Measurements from ENCODE around the gene ARL14EP.

ARL14EP gene

DNA sequence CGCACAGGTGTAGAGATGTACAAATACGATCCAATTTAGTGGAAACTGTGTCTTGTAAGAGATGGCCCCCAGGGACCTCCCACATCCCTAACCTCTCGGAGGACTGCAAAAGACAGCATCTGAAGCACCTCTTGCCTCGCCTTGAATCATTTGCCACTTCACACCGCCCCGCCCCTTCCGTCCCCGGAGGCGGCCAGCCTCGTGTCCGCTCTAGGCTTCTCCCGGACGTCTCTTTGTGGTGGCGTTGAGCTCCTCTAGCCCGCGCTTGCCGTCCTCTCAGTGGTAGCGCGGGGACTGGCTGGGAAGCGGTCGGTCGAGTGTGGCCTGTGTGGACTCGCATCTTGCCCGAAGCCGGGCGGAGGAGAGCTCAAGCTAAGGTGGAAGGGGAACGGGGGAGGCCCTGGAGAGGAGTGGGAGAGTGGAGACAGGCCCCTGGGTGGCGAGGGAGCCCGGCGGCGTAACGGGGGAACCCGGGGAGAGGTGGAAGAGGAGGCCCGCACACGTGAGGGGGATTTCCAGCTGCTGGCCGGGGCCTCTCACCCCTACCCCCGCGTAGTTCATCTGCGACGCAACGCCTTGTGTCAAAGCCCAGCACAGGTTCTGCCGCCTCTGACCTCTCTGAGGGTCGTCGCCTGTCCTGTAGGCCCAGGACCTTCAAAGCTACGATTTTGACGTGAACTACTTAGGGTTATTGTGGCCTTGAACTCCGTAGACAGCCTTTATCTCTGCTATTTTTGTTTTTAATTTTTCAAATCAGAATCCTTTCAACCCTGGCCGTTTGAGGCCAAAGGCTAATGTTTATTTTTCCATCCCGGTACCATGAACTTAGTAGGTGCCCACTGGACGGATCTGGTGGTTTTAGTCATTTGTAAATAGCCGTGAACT, at the start of gene ARL14EP:
TSS of gene ARL14EP (plus strand) at position 279 of the 885 bp plus-strand sequence. CDS start 7,845 bp downstream, outside the sequence.
- peak; percentile 96 for DNase-seq

DNA sequence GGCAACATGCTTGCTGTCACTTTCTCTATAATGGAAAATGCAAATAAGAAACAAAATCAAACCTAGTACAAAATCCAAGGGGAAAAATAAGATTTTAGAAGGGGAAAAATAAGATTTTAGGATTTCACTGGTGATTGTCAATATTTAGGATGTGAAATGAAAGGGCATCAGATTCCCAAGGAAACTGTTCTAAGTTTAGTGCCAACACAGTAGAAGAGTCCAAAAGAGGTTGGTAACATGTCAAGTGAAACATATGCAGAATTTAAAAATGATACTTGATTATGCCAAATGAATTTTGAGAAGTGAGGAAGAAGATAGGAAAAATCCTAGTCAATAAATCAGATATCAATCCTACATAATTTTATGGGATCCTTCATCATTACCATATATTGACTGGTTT, 45.7 kb upstream of the ARL14EP start:
- no peak for DNase-seq

GRCh38 chr11:30279796-30280195, 43.1 kb upstream of the ARL14EP start:
- no peak for DNase-seq

GRCh38 chr11:30281476-30282288, 41.2 kb upstream of the ARL14EP start:
- no peak for DNase-seq

GRCh38 chr11:30282289-30282631, 40.6 kb upstream of the ARL14EP start:
- DNase-seq = no peak

GRCh38 chr11:30284836-30285235, 38.1 kb upstream of the ARL14EP start:
- DNase-seq = no peak

DNA sequence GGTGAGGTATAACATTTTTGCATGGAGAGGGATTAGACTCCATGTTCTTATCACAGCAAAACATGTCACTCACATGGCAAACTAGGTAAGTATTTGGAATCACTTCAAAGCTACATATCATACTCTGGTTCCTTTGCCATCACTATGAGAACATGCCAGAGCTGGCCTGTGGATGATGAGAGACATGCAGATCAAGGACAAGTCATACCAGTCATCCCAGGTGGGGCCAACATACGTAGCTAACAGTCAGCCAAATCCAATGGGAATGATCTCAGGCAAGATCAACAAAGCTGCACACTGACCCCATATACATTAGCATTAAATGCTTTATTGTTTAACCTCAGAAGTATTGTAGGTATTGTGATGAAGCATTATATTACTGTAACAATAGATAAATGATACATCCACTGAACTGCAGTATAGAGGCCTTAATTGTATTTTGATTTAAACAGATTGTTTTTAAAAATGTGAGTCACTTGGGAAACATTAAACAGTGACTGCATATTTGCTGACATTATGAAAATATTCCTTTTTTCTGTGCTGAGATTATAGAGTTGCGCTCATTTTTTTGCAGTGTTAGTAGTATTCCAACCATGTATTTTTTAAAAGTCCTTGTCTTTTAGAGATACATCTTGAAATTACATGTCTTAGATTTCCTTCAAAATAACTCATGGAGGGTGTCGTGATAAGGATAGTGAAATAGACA, 37.3 kb upstream of the ARL14EP start:
- no peak for DNase-seq

DNA sequence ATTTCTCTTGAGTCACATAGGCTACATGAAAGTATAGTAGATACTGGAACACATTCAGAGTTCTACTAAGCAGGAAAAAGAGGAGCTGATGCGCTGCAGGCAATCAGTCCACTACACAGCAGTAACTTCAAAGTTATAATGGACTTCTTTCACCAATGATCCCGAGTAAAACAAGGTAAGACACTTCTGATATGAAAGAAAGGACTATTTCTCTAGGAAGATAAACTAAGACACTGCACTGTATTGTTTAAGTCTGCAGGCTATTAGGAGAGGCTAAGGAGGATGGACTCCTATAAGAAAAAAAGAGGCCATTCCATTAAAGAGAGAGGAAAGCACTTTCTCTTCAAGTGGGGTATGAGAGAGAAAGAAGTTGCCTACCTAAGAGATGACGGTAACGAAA, 31.6 kb upstream of the ARL14EP start:
- DNase-seq = no peak

DNA sequence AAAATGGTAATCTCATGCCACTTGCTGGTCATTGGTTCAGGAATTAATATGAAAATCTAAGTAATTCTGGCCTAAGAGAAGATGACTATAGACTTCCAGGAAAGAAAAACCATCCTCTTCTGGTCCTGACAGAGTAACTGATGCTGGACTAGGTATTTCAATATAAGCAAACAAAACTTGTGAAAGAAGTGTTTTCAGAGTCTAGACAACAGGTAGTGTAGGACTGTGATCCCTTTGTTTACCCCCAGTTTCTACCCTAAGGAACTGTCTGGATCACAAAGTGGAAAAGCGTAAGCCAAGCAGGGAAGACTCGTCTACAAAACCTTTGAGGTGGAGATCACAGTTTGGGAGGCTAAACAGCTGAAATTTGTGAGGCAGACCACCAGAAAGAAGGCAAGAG, 30.4 kb upstream of the ARL14EP start:
- no peak for DNase-seq

- DNase-seq = no peak
These were observed 27.6 kb upstream of the ARL14EP start for GRCh38 chr11:30295178-30295885.

GRCh38 chr11:30304620-30305019, 18.3 kb upstream of the ARL14EP start:
- no peak for DNase-seq

DNA sequence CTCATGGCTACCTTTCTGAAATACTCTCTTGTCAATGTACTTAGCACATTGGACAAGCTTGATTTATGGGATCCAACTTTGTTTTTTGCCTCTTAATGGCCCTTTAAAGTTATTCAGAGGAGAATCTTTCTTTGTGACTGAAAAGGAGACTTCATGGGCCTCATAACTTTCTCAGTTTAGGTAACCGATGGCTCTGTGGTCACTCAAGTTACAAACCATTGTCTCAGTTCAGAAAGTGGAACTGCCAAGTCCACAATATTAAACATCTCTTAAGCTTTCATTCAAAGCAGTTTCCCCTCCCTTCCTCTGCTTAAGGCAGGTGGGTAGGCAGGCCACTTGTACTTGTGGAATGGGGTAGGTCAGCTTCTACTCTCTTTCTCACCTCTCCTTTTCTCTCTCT, 12.3 kb upstream of the ARL14EP start:
- no peak for DNase-seq

DNA sequence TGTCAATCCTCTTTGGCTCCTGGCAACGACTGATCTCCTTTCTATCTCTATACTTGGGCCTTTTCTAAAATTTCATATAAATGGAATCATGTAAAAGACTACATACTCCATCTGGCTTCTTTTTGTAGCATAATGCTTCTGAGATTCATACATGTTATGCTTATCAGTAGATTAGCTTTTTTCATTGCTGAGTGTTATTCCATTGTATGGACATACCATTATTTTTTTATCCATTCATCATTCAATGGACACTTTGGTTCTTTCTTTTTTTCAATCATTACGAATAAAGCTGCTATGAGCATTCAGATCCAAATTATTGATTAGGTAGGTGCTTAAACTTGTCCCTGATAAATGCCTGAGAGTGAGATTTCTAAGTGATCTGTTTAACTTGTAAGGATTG, 11.7 kb upstream of the ARL14EP start:
- no peak for DNase-seq

- DNase-seq = no peak
These were observed 10.7 kb upstream of the ARL14EP start for GRCh38 chr11:30312243-30312642.

DNA sequence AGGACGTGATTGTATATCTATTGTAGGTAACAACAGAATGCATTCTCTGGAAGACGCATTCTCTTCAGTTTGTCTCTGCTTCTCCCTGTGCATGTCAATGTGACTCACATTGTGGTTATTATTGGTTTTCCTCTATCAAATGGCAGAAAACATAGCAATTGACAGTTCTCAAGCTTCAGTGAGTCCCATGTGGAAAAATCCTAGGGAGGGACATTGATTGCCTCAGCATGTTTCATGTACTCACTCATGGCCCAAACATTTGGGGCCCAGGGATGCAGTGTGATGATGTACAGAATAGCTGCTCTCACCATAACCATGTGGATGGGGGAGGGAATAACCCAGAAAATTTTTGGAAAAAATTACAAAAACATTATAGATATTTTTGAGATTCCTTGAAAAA, 9.3 kb upstream of the ARL14EP start:
- no peak for DNase-seq

GRCh38 chr11:30314625-30315024, 8.3 kb upstream of the ARL14EP start:
- no peak for DNase-seq

DNA sequence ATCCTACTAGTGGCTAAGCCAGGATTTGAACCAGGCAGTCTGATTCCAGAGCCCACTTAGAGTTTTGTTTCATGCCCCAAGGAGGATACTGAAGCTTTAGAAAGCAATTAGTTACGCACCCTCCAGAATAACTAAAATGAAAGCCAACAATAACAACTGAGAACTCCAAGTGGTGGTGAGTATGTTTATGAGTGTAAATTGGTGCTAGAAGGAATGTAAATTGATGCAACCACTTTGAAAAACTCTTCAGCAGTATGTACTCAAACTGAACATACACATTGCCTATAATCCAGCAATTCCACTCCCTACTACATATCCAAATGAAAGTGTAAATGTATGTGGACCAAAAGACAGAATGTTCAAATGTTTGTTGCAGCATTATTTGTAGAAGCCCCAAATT, 6.7 kb upstream of the ARL14EP start:
- no peak for DNase-seq

DNA sequence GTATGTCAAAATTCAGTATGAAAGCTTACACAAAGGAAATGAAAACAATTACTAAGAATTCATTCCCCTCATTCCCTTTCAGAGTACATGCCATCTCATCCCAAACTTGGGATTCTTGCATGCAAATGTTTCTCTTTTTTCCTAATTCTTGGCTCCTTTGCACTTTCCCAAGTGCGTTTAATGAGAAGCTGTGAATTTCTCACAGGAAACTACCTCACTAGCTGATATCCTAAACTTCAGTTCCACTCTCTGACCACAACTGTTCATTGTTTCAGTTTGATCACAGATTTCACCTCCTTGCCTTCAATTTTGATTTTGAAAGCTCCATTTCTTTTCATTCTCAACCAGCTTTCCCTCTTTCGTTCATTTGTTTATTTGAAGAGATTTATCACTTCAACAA, 5.9 kb upstream of the ARL14EP start:
- DNase-seq = no peak

GRCh38 chr11:30321321-30321720, 1.6 kb upstream of the ARL14EP start:
- DNase-seq = no peak

DNA sequence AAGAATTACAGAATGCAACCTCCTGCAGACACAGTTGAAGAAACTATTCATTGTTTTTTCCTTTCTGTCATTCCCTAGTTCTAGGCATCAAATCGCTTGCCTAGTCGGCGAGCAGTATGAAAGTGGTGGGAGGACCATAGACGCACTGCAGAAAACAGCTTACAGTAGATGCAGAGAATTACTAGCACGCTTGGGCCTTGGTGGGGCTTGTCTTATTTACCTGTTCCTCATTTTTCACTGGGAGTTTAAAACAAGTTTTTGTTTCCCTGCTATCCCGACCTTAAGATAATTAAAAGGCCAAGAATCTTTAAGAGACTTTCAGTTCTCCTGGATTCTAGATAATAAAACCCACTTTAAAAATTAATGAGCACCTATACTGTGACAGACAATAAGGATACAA, 713 bp upstream of the ARL14EP start:
- DNase-seq = no peak

DNA sequence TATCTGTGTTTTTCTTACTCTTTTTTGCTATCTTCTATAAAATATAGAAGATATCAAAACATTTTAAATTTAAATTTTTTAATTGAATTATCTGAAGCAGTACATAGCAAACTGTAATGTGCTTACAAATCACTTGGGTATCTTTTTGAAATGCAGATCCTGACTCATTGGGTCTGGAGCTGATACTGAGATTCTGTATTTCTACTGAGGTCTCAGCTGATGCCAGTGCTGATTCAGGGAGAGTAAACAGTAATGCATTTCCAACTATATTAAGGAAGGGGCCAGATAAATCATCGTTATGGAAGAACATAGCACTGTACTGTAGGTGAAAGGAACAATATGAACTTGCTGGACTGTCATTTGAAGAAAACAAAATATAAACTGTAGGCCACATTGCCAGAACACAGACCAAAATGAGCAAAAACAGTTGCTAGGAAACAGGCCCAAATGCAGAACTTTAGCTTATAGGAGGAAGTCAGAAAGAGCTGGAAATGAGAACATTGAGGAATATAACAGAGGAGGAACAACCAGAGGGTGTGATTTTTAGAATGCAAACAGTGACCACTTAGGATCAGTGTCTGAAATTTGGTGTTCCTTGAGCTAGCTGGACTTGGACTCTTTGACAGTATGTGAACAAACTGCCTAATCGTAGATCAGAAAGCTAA, 3.3 kb downstream of the ARL14EP start:
- DNase-seq = no peak

DNA sequence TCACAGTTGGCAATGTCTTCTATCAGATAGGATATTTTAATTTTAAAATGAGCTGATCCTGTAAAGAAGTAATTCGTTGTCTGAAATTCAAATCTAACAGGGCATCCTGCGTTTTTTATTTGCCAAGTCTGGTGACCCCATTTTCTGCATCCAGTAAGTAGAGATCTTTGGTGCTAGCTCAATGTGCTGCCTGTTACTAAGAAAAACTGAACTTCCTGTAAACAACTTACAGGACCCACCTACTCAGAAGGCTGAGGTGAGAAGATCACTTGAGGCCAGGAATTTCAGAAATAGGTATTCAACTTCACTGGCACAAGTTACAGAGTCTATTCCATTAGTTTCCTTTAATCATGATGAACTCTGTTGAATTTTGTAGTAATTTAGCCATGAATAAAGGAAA, 4.0 kb downstream of the ARL14EP start:
- DNase-seq = no peak

Data from NCI-H82 (cell line).